ENCODE measurements around the gene ARID1A. TPM values are rescaled to one million over a fixed set of nuclear protein-coding genes. Genes with fewer than 3 reads are reported as not detected.

The ARID1A gene
- total RNA-seq, 2 donors from 2014 or later, result 95.1 to 97.3 TPM

DNA sequence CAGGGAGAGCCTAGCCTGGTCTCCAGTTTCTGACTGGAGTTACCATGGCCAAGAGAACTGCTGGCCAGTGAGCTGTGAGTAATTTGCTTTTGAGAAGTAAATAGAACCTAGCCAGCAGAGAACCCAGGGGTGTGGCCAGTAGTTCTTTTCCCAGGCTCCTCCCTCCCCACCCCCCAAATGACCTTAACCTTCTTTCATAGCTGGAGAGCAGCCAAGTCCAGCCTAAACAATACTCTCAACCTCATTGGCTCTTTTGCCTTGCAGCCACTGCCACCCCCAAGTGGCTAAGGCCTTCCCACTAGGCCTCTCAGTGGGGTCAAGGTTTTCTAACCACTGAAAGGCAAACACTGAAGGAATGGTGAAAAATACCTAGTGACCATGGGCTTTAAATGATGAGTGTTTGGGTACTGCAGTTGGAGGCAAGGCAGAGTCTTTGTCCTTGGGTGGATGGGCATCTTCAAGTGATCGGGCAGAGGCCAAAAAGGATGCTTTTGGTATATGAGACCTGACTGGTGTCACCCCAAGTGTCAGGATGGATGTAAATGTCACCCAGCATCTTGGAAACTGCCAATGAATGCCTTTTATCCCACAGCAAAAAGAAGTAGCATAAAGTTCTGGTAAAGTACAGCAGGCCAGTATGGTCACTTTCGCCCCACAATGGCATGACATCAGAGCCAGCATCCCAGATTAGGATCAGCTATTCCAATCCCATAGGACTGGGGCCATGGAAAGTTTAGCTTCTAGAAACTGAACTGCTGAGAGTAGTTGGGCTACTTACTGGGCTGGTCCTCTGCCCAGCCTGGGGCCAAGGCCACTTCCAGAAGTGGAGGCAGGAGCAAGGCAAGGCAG lies 88.4 kb downstream of the ARID1A start:
- H3K9me3 Mint-ChIP-seq, result no peaks in the 10 kb centered on the region
- H3K27me3 Mint-ChIP-seq (ENCODE audit: low read depth), result no peaks in the 10 kb centered on the region
- H3K36me3 Mint-ChIP-seq (ENCODE audit: insufficient read depth in 2 of 2), result peaks cover 5 to 13% of the 10 kb centered on the region in 2 donors
- H3K4me3 Mint-ChIP-seq, result no peak overlapping the region
- H3K4me1 Mint-ChIP-seq (ENCODE audit: low read depth), result peaks cover 71% of the 10 kb centered on the region
- no peak overlapping the region for H3K27ac Mint-ChIP-seq
- ATAC-seq (replicated peaks in 1 of 2) (no peak), DNase-seq (no peak)

DNA sequence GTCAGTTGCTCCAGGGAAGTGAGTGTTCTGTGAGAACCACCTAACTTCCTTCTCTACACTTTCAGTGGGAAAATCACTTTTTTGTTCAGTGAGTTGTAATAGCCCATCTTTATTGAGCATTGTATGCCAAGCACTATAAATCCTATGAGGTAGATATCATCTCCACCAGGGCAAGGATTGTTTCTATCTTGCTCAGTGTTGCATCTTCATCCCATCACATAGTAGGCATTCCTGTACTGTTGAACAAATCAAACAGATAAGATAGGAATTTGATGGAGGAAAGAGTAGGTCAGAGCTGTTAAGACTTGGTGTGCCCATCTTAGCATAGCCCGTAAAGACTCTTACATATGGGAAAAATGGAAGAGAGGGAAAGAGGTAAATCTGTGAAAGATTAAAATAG lies 89.1 kb downstream of the ARID1A start:
- no peak for ATAC-seq (replicated peaks in 1 of 2)
- Mint-ChIP-seq H3K27ac (peak overlapping the region; percentile 82), H3K36me3 (ENCODE audit: insufficient read depth in 2 of 2) (peaks cover 3 to 9% of the 10 kb centered on the region in 2 donors), H3K9me3 (no peaks in the 10 kb centered on the region), H3K4me1 (ENCODE audit: low read depth) (peaks cover 71% of the 10 kb centered on the region), H3K27me3 (ENCODE audit: low read depth) (no peaks in the 10 kb centered on the region), H3K4me3 (peak overlapping the region in 1 of 2 donors; percentile 57)
- no peak for DNase-seq

DNA sequence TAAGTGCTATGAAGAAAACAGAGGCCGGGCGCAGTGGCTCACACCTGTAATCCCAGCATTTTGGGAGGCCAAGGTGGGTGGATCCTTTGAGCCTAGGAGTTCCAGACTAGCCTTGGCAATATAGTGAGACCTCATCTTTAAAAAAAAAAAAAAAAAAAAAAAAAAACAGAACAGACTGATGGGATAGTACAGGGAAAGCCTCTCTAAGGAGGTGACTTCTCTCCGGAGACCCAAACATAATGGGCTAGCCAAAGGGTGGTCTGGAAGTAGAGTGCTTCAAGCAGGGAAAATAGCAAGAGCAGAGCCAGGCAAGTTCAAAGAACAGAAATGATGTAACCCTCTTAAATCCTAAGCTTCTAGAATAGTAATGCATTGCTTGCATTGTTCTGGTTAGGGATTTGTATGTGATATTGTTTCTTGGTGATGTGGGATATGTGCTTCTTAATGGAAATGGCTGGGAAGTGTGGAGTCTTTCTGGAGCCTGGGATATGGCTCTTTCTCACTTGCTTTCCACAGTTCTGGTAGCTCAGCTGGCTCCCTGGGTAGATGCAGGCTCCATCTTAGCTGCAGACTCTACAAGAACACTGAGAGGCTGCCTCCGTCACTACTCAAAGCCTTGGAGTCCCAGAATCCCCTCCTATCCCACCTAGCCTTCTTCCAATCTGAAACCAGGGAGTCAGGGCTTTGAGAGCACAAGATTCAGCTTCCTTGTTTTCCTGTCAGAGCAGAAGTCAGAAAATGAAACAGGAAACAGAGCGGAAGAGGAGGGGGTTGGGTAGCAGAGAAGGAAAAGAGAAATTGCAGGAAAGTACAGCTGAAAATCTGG lies 90.0 kb downstream of the ARID1A start:
- DNase-seq, result no peak
- H3K36me3 Mint-ChIP-seq (ENCODE audit: insufficient read depth in 2 of 2), result peaks cover 3 to 9% of the 10 kb centered on the region in 2 donors
- peak overlapping the region; percentile 93 to 98 for H3K4me3 Mint-ChIP-seq

DNA sequence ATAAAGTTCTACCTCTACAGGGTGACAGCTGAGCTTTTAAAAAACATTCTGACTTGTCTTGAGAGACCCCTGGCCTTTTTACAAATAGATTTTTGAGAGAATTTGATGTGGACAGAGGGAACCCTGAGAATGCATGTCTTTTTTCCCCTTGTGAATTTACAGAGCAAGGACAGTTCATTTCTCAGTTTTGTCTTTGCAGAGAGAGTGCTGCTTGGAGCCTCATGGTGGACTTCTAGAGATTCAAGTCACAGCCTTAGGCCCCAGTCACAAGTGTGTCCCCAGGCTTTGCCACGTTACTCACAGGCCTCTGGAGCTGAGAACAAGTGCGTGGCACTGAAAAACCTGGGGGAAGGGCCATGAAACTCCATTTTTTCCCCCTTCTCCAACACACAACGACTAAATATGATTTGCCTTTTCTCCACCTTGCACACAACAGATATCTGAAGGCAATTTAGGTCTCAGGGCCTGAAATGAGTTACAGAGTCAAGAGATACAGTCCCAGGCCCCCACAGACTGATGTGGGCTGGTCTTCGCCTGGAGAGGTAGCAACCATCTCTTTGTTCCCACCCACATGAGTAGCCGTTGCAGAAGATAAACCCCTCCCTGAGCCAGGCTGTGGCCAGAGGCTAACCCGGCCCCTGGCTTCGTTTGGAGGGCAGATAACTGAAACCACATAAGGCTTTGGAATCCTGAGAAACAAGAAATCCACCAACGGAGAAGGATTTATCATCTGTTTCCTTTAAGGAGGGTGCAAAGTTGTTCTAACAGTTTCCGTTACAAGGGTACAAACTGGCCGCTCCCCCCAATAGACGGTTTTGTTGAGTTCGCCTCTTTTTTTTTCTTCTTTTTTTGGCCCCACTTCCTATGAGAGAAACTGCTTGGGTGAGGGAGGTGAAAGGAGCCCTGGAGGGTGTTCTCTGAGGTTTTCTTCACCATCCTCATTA lies 90.9 kb downstream of the ARID1A start:
- ATAC-seq (replicated peaks in 1 of 2) (peak; percentile 7 to 8), DNase-seq (peak; percentile 46 to 55)

More for the DNA sequence above, 90.0 kb downstream of the ARID1A start:
- Mint-ChIP-seq H3K27ac (peak overlapping the region; percentile 82), H3K9me3 (no peaks in the 10 kb centered on the region), H3K4me1 (ENCODE audit: low read depth) (peaks cover 81% of the 10 kb centered on the region), H3K27me3 (ENCODE audit: low read depth) (no peaks in the 10 kb centered on the region)
- no peak for ATAC-seq (replicated peaks in 1 of 2)

GRCh38 chr1:26787381-26787705 lies 91.5 kb downstream of the ARID1A start:
- Mint-ChIP-seq H3K4me1 (ENCODE audit: low read depth) (peaks cover 86% of the 10 kb centered on the region), H3K4me3 (peak overlapping the region; percentile 93 to 98), H3K9me3 (no peaks in the 10 kb centered on the region), H3K27me3 (ENCODE audit: low read depth) (no peaks in the 10 kb centered on the region), H3K27ac (peak overlapping the region; percentile 100), H3K36me3 (ENCODE audit: insufficient read depth in 2 of 2) (peaks cover 1 to 4% of the 10 kb centered on the region in 2 donors)
- DNase-seq (peak; percentile 81 to 86), ATAC-seq (replicated peaks in 1 of 2) (peak; percentile 60 to 70)

More for the DNA sequence above, 90.9 kb downstream of the ARID1A start:
- Mint-ChIP-seq H3K27ac (peak overlapping the region; percentile 100), H3K36me3 (ENCODE audit: insufficient read depth in 2 of 2) (peaks cover 1 to 5% of the 10 kb centered on the region in 2 donors), H3K4me1 (ENCODE audit: low read depth) (peaks cover 84% of the 10 kb centered on the region), H3K9me3 (no peaks in the 10 kb centered on the region), H3K4me3 (peak overlapping the region; percentile 93 to 98), H3K27me3 (ENCODE audit: low read depth) (no peaks in the 10 kb centered on the region)

GRCh38 chr1:26787706-26788514 lies 92.1 kb downstream of the ARID1A start, which contains the start of gene PIGV:
Gene PIGV (plus strand): TSS chr1:26787950. CDS start chr1:26790816, 2,866 bp downstream.
- Mint-ChIP-seq H3K4me1 (ENCODE audit: low read depth) (peaks cover 91% of the 10 kb centered on the region), H3K9me3 (no peaks in the 10 kb centered on the region), H3K36me3 (ENCODE audit: insufficient read depth in 2 of 2) (peaks cover 0 to 7% of the 10 kb centered on the region in 2 donors), H3K4me3 (peak within 1 kb of the TSS; percentile 93 to 98), H3K27ac (peak within 1 kb of the TSS; percentile 100), H3K27me3 (ENCODE audit: low read depth) (no peaks in the 10 kb centered on the region)
- ATAC-seq (replicated peaks in 1 of 2) (peak; percentile 53 to 59), DNase-seq (peak; percentile 89 to 91)

DNA sequence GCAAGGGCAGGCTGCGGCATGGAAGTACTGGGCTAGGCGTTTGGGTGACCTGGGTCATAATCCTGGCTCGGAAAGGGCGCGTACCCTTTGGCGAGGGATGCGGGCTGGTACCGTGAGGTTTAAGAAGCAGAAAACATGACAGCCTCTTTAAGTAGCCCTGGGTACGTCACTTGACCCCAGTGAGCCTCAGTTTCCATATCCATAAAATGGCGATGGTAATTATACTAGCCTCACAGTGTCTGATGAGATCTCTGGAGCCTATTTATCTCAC lies 92.6 kb downstream of the ARID1A start:
- ATAC-seq (replicated peaks in 1 of 2), result no peak
- no peaks in the 10 kb centered on the region for H3K27me3 Mint-ChIP-seq (ENCODE audit: low read depth)
- peak in 1 of 2 donors; percentile 48 for DNase-seq
- peak overlapping the region; percentile 93 for H3K27ac Mint-ChIP-seq
- H3K36me3 Mint-ChIP-seq (ENCODE audit: insufficient read depth in 2 of 2), result peaks cover 0 to 7% of the 10 kb centered on the region in 2 donors
- H3K4me3 Mint-ChIP-seq, result peak overlapping the region; percentile 93 to 98
- H3K4me1 Mint-ChIP-seq (ENCODE audit: low read depth), result peaks cover 87% of the 10 kb centered on the region
- no peaks in the 10 kb centered on the region for H3K9me3 Mint-ChIP-seq

DNA sequence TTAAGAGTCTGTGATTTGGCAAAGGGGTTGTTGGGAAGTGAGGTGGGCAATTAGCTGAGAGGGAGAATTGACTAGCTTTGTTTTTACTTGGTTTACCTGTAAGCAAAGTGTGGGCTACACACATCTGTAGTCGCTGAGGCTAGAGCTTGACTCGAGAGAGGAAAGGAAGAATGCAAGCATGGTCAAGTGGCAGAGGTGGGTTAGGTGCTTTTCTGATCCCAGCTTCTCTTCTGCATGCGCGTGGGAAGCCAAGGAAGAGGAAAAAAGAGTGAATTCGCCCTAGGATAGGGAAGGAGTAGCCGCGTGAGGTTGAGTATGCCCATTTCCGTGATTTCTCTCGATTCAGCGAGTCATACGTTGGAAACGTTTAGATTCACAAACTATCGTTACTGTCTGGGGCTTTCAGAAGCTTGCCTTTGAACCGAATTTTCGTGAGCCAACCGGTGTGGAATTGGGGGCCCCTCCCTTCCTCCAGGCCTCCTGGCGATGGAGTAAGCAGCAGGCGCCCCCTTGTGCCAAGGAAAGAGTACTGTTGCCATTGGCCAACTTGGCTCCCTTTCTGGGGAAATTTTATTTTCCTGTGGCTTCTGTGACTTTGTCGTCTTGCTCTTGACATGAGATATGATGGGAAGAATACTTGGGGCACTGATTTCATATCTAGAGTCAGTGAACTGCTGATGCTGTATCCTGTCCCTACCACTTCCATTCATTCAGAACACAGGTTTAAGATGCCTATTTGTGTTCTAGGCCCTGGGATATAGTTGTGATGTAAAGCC lies 93.2 kb downstream of the ARID1A start:
- ATAC-seq (replicated peaks in 1 of 2), result peak; percentile 14 to 27
- H3K4me1 Mint-ChIP-seq (ENCODE audit: low read depth), result peaks cover 81% of the 10 kb centered on the region
- H3K36me3 Mint-ChIP-seq (ENCODE audit: insufficient read depth in 2 of 2), result peaks cover 0 to 9% of the 10 kb centered on the region in 2 donors
- H3K27ac Mint-ChIP-seq, result peak overlapping the region; percentile 93
- no peaks in the 10 kb centered on the region for H3K9me3 Mint-ChIP-seq
- H3K4me3 Mint-ChIP-seq, result peak overlapping the region; percentile 93 to 98
- peak; percentile 89 to 90 for DNase-seq
- no peaks in the 10 kb centered on the region for H3K27me3 Mint-ChIP-seq (ENCODE audit: low read depth)

- no peaks in the 10 kb centered on the region for H3K27me3 Mint-ChIP-seq (ENCODE audit: low read depth)
- no peak for DNase-seq
- H3K4me1 Mint-ChIP-seq (ENCODE audit: low read depth), result peaks cover 78% of the 10 kb centered on the region
- H3K9me3 Mint-ChIP-seq, result no peaks in the 10 kb centered on the region
- H3K36me3 Mint-ChIP-seq (ENCODE audit: insufficient read depth in 2 of 2), result peaks cover under 1 to 12% of the 10 kb centered on the region in 2 donors
- H3K4me3 Mint-ChIP-seq, result peak overlapping the region; percentile 93 to 98
- no peak for ATAC-seq (replicated peaks in 1 of 2)
- peak overlapping the region; percentile 93 for H3K27ac Mint-ChIP-seq
Measured at GRCh38 chr1:26789612-26789865, 93.7 kb downstream of the ARID1A start.

- Mint-ChIP-seq H3K4me1 (ENCODE audit: low read depth) (peaks cover 78% of the 10 kb centered on the region), H3K27ac (peak overlapping the region; percentile 93), H3K27me3 (ENCODE audit: low read depth) (no peaks in the 10 kb centered on the region), H3K36me3 (ENCODE audit: insufficient read depth in 2 of 2) (peaks cover 2 to 16% of the 10 kb centered on the region in 2 donors), H3K4me3 (peak overlapping the region; percentile 93 to 98), H3K9me3 (no peaks in the 10 kb centered on the region)
- DNase-seq (peak; percentile 48 to 49), ATAC-seq (replicated peaks in 1 of 2) (peak; percentile 29 to 39)
Measured at GRCh38 chr1:26789931-26790330, 94.1 kb downstream of the ARID1A start.

GRCh38 chr1:26790551-26790953 lies 94.7 kb downstream of the ARID1A start:
- H3K4me3 Mint-ChIP-seq, result peak overlapping the region; percentile 93 to 98
- DNase-seq (peak; percentile 62), ATAC-seq (replicated peaks in 1 of 2) (peak; percentile 51 to 54)
- no peaks in the 10 kb centered on the region for H3K27me3 Mint-ChIP-seq (ENCODE audit: low read depth)
- no peaks in the 10 kb centered on the region for H3K9me3 Mint-ChIP-seq
- H3K36me3 Mint-ChIP-seq (ENCODE audit: insufficient read depth in 2 of 2), result peaks cover 2 to 16% of the 10 kb centered on the region in 2 donors
- peak overlapping the region; percentile 93 for H3K27ac Mint-ChIP-seq
- H3K4me1 Mint-ChIP-seq (ENCODE audit: low read depth), result peaks cover 72% of the 10 kb centered on the region

Data from activated T-cell treated with anti-CD3 and anti-CD28 coated beads, Interleukin-2, amount 50 U/mL, for 72 hours (primary cell).